GM23248 (cell line): ENCODE data around the gene CCM2L.

Experiments
- EZH2 ChIP-seq: fragments of 200-600 bp; sonication (generic); IDR thresholded peaks from 2 replicates; pipeline ENCODE4 v1.6.1; 2018; ENCODE audit warnings: antibody characterized with exemption, mild to moderate bottlenecking; ENCODE audit not compliant: insufficient read depth, poor library complexity, severe bottlenecking
- EZH2phosphoT487 ChIP-seq: fragments of 200-600 bp; sonication (generic); IDR thresholded peaks from 2 replicates; pipeline ENCODE4 v1.6.1; 2018; ENCODE audit warnings: antibody characterized with exemption, moderate library complexity, mild to moderate bottlenecking, low read depth; ENCODE audit not compliant: insufficient read depth

- TF ChIP-seq EZH2, result no peak
- TF ChIP-seq EZH2phosphoT487, result no peak
Measured at GRCh38 chr20:32059189-32059588, 49.0 kb downstream of the CCM2L start.
